ENCODE data around the gene IFT52. TPM values are rescaled to one million over a fixed set of nuclear protein-coding genes. Genes with fewer than 3 reads are reported as not detected.
A peak's percentile ranks its signal among the peaks of the same experiment; 100 is the strongest.

Gene IFT52, protein sequence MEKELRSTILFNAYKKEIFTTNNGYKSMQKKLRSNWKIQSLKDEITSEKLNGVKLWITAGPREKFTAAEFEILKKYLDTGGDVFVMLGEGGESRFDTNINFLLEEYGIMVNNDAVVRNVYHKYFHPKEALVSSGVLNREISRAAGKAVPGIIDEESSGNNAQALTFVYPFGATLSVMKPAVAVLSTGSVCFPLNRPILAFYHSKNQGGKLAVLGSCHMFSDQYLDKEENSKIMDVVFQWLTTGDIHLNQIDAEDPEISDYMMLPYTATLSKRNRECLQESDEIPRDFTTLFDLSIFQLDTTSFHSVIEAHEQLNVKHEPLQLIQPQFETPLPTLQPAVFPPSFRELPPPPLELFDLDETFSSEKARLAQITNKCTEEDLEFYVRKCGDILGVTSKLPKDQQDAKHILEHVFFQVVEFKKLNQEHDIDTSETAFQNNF
- 10 to 100 TPM; 40.0 to 46.2 (median 45.5) TPM for polyA plus RNA-seq

DNA sequence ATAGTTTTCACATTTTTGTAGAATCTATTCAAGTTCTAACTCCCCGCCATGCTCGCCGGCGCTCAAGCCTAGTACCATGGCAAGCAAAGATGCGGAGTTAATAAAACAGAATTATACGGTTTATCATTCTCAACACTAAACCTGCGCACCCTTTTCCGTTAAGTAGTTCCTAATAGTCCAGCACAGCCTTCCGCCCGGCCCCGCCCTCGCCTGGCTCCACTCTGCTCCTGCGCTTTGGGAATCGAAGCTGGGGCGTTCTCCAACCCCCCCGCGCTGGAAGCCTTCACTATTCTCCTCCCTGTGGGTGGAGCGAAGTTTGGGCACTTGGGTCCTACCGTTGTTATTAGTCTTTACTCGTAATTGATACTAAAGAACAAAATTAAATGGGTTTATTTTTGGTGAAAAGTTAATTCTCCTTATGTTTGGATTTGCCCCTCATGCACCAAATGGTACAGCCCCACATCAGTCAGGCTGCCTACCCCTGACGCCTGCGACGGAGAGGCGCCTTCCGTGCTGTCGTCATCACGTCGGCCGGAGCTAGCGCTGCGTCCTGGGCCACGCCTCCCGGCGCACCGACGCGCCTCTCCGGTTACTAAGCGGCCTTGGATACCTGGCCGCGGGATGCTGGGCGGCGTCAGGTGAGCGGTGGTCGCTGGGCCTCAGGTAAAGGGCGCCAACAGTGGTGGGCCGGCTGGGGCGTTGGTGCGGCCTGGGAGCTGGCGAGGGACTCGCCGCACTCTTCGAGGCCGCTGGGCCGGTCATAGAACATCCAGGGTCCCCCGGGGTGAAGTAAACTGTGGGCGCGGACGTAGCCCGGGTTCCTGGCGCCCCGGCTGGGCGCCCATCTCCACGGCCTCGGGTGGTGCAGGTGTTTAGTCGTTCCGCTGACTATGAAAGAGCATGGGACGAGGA is at the start of gene IFT52:
TSS of gene IFT52 (plus strand) at position 546 of the 912 bp plus-strand sequence. CDS start 3,762 bp downstream, outside the sequence.
- Mint-ChIP-seq H3K27ac (peak within 1 kb of the TSS; percentile 90 to 97 (median 96)), H3K27me3 (ENCODE audit: low read depth in 3 of 3) (no peaks in the 10 kb centered on the region), H3K36me3 (peaks cover 0 to 8% (median 4%) of the 10 kb centered on the region in 3 donors), H3K9me3 (no peaks in the 10 kb centered on the region), H3K4me3 (peak within 1 kb of the TSS; percentile 93 to 96 (median 95)), H3K4me1 (peaks cover 22 to 23% of the 10 kb centered on the region in 2 donors)
- DNase-seq = peak; percentile 82 to 85 (median 84)

DNA sequence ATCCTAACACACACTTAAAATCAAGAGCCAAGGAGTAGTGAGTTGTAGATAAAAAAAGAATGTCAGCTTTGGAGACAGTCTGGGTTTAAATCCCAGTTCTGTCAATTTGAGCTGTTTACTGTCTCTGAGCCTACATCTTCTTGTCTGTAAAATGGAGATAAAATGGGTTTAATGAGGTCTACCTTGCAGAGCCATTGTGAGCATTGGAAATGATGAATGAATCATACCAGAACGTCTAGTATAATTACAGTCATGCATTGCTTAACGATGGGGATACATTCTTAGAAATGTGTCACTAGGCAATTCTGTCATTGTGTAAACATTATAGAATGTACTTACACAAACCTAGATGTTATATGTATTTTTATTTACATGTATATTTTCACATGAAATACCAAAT is 49.5 kb upstream of the IFT52 start:
- Mint-ChIP-seq H3K36me3 (no peaks in the 10 kb centered on the region), H3K27me3 (ENCODE audit: low read depth in 3 of 3) (peaks cover 0 to 2% (median 0%) of the 10 kb centered on the region in 3 donors), H3K9me3 (no peaks in the 10 kb centered on the region), H3K27ac (no peak overlapping the region), H3K4me1 (no peaks in the 10 kb centered on the region), H3K4me3 (no peak overlapping the region)
- no peak for DNase-seq

DNA sequence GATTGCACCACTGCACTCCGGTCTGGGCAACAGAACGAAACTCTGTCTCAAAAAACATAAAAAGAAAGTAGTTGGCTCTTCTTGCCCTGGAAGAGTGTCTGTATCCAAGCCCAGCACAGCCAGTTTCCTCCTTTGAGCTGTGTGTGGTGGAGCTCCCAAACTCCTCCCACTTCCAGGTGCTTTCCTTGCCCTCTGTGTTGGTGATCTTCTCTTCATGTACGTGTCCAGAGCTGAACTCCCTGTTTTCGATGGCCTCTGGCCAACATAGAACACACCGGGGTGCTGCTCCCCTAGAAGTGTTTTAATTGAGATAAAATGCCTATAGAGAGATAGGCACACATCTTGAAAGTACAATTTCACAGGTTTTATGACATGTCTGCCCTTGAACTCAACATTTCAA is 48.6 kb upstream of the IFT52 start:
- no peak for DNase-seq
- no peak overlapping the region for H3K27ac Mint-ChIP-seq
- no peaks in the 10 kb centered on the region for H3K9me3 Mint-ChIP-seq
- H3K4me3 Mint-ChIP-seq = no peak overlapping the region
- H3K27me3 Mint-ChIP-seq (ENCODE audit: low read depth in 3 of 3) = peaks cover 0 to 2% (median 0%) of the 10 kb centered on the region in 3 donors
- no peaks in the 10 kb centered on the region for H3K4me1 Mint-ChIP-seq
- peaks cover 0 to 3% (median 0%) of the 10 kb centered on the region in 3 donors for H3K36me3 Mint-ChIP-seq

DNA sequence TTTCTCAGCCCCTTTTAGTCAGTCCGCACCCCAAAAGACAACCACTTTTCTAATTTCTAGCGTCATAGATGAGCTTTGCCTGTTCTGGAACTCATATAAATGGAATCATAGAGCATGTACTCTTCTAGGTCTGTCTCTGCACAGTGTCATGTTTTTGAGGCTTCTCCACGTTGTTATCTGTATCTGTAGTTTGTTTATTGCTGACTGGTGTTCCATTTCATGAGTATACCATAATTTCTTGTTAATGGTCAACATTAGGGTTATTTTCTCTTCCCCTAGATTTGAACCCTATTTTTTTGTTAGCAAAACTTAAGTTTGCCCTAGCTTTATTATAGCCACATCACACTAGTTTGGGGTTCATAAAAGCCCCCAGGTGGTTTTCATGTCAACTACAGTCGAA is 48.1 kb upstream of the IFT52 start:
- Mint-ChIP-seq H3K36me3 (peaks cover 0 to 3% (median 0%) of the 10 kb centered on the region in 3 donors), H3K9me3 (no peaks in the 10 kb centered on the region), H3K4me1 (no peaks in the 10 kb centered on the region), H3K4me3 (no peak overlapping the region), H3K27ac (no peak overlapping the region), H3K27me3 (ENCODE audit: low read depth in 3 of 3) (peaks cover 0 to 2% (median 0%) of the 10 kb centered on the region in 3 donors)
- DNase-seq = no peak

DNA sequence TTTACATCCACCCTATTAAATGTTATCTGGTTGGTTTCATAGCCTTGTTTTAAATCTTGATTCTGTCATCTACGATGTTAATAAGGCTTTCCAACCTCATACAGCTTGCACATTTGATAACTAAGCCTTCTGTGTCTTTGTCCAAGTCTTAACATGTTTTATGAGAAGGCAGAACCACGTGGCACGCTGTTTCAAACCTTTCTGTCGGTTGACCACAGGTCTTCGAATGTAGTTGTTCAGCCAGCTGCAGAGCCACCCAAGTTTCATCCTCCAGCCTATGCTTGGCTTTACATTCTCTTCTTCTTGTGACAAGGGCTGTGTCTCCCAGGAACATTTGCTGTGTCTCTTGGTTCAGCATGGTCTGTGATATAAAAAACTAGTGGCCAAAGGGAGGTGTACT is 47.6 kb upstream of the IFT52 start:
- no peak for DNase-seq
- Mint-ChIP-seq H3K4me1 (no peaks in the 10 kb centered on the region), H3K27me3 (ENCODE audit: low read depth in 3 of 3) (peaks cover 0 to 2% (median 0%) of the 10 kb centered on the region in 3 donors), H3K9me3 (no peaks in the 10 kb centered on the region), H3K27ac (no peak overlapping the region), H3K36me3 (peaks cover 0 to 3% (median 0%) of the 10 kb centered on the region in 3 donors), H3K4me3 (no peak overlapping the region)

DNA sequence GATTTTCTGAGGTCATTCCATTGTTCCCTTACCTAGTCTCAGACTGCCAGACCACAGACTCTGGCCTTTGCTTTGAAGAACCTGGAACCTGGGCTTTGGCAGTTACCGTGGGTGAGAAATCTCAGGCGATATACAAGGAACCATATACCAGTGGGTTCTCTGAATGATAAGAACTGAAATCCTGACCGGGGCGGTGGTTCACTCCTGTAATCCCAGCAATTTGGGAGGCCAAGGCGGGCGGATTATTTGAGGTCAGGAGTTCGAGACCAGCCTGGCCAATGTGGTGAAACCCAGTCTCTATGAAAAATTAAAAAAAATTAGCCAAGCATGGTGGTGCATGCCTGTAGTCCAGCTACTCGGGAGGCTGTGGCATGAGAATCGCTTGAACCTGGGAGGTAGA is 46.2 kb upstream of the IFT52 start:
- Mint-ChIP-seq H3K36me3 (peaks cover 0 to 3% (median 0%) of the 10 kb centered on the region in 3 donors), H3K9me3 (no peaks in the 10 kb centered on the region), H3K27ac (no peak overlapping the region), H3K4me3 (no peak overlapping the region), H3K27me3 (ENCODE audit: low read depth in 3 of 3) (peaks cover 0 to 2% (median 0%) of the 10 kb centered on the region in 3 donors), H3K4me1 (no peaks in the 10 kb centered on the region)
- no peak for DNase-seq

DNA sequence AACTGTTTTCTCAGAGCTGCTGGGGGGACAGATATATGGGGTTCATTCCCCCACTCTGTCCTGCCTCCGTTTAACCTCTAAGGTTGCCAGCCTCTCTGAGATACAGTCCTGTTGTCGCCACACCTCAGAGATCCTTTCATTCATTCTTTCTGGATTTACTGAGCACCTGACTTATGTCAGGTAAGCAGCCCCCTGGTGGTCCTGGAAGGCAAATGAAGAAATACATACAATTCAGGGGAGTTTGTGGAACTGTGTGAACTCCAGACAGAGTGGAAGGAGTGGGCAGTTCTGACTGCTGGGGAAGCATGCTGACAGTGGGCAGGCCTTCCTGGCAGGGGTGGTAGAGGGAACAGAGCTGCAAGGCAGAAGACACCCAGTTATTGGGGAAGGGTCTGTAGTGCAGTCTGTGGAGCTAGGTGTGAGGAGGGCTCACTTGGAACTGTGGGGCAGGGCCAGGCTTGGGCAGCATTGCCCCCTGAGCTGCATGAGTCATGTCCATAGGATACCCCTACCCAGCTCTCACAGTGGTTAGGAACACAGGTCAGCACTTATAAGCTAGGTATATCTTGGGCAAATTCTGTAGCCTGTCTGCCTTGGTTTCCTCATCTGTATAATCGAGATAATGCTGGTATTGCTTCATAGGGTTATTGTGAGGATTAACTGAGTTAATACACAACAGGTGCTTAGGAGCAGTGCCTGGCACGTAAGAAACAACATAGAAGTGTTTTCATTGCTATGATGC is 44.7 kb upstream of the IFT52 start:
- peaks cover 0 to 3% (median 0%) of the 10 kb centered on the region in 3 donors for H3K36me3 Mint-ChIP-seq
- peaks cover 0 to 2% (median 0%) of the 10 kb centered on the region in 3 donors for H3K27me3 Mint-ChIP-seq (ENCODE audit: low read depth in 3 of 3)
- DNase-seq = no peak
- H3K27ac Mint-ChIP-seq = no peak overlapping the region
- H3K9me3 Mint-ChIP-seq = no peaks in the 10 kb centered on the region
- no peak overlapping the region for H3K4me3 Mint-ChIP-seq
- no peaks in the 10 kb centered on the region for H3K4me1 Mint-ChIP-seq

DNA sequence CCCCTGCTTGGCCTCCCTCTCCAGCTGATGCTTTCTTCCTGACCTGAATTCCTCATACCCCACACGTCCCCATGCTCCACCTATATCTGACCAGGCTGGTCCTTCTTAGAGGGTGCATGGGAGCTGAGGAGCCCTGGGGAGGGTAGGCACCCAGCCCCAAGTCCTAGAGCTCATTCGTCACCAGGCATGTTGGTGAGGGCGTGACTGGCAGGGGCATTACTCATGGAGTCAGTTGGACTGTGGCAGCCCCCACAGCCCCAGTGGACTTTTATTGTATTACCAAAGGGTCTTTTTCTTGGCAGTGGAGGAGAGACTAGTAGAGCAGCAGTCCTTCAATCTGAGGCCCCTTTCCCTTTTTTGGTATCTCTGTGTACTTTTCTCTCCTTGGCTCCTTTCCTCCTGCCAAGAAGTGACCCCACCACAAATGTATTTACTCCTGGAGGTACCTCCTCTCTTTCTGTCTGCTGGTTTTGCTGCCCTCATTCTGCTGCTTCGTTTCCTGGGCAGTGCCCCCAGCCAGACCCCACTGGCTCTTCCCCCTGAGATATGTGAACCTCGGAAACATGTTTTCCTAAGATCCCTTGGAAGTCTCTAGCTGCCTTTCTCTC is 42.4 kb upstream of the IFT52 start:
- peaks cover 0 to 3% (median 0%) of the 10 kb centered on the region in 3 donors for H3K36me3 Mint-ChIP-seq
- DNase-seq = no peak
- no peaks in the 10 kb centered on the region for H3K9me3 Mint-ChIP-seq
- no peak overlapping the region for H3K27ac Mint-ChIP-seq
- no peaks in the 10 kb centered on the region for H3K4me1 Mint-ChIP-seq
- H3K4me3 Mint-ChIP-seq = no peak overlapping the region
- H3K27me3 Mint-ChIP-seq (ENCODE audit: low read depth in 3 of 3) = no peaks in the 10 kb centered on the region

DNA sequence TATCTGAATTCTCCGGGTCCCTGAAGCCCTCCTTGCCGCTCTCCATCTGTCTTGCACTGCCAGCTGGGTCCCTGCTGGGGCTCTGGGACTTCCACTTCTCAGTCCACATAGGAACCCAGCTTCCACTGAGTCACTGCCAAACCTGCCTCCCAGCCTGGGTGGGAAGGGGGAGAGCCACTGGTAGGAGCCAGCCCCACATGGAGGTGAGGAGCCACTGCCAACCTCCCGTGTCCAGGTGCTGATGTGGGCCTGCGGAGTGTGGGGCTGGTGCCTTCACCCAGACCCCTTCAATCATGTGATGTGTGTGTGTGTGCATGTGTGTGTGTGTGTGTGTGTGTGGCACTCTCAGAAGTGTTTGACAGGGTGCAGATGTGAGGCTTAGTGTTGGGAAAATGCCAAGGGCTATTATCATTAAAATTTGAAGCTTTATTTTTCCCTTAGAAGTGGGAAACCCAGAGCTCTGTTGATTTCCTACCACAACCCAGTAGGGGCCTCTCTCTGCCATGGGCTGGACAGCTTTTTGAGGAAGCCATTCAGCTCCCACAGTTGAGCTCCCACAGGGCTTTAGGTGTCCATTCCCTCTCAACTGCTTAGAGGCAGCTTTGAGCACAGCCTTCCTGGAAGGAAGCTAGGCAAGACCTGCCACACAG is 41.2 kb upstream of the IFT52 start:
- no peaks in the 10 kb centered on the region for H3K4me1 Mint-ChIP-seq
- H3K36me3 Mint-ChIP-seq = peaks cover 0 to 3% (median 0%) of the 10 kb centered on the region in 3 donors
- H3K27me3 Mint-ChIP-seq (ENCODE audit: low read depth in 3 of 3) = no peaks in the 10 kb centered on the region
- no peak overlapping the region for H3K27ac Mint-ChIP-seq
- no peak for DNase-seq
- H3K4me3 Mint-ChIP-seq = no peak overlapping the region
- no peaks in the 10 kb centered on the region for H3K9me3 Mint-ChIP-seq

DNA sequence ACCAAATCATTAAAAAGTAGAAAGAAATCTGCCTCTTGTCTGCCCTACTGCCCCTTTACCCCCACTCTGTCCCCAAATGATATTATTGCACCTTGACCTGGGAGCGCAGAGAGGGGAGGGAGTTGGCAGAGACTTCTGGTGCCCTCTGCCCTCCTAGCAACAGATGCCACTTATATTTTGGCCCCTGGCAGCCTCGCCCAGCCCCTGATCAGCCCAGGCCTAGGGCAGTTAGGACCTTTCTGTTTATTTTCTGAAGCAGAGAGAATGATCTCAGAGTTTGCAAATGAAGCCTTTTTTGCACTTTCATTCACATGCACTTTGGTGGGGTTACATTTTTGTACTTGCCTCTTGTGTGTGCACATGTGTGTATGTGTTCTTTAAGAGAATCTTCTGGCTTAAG is 40.3 kb upstream of the IFT52 start:
- no peaks in the 10 kb centered on the region for H3K9me3 Mint-ChIP-seq
- no peaks in the 10 kb centered on the region for H3K27me3 Mint-ChIP-seq (ENCODE audit: low read depth in 3 of 3)
- peaks cover 0 to 3% (median 0%) of the 10 kb centered on the region in 3 donors for H3K36me3 Mint-ChIP-seq
- H3K27ac Mint-ChIP-seq = no peak overlapping the region
- no peak overlapping the region for H3K4me3 Mint-ChIP-seq
- H3K4me1 Mint-ChIP-seq = no peaks in the 10 kb centered on the region
- DNase-seq = no peak

DNA sequence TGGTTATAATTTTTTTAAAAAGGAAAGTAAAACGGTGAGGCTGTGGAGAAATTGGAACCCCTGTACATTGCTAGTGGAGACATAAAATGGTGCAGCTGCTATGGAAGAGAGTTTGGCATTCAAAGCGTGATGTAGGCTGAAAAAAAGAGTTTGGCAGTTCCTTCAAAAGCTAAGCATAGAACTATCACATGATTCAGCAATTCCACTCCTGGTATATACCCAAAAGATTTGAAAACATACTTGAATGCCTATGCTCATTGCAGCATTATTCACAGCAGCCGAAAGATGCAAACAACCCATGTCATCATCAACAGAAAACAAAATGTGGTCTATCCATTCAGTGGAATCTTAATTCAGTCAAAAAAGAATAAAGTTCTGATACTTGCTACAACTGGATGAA is 36.4 kb upstream of the IFT52 start:
- no peak for DNase-seq
- Mint-ChIP-seq H3K36me3 (no peaks in the 10 kb centered on the region), H3K4me3 (no peak overlapping the region), H3K27me3 (ENCODE audit: low read depth in 3 of 3) (peaks cover 0 to 3% (median 0%) of the 10 kb centered on the region in 3 donors), H3K9me3 (no peaks in the 10 kb centered on the region), H3K4me1 (no peaks in the 10 kb centered on the region), H3K27ac (no peak overlapping the region)

DNA sequence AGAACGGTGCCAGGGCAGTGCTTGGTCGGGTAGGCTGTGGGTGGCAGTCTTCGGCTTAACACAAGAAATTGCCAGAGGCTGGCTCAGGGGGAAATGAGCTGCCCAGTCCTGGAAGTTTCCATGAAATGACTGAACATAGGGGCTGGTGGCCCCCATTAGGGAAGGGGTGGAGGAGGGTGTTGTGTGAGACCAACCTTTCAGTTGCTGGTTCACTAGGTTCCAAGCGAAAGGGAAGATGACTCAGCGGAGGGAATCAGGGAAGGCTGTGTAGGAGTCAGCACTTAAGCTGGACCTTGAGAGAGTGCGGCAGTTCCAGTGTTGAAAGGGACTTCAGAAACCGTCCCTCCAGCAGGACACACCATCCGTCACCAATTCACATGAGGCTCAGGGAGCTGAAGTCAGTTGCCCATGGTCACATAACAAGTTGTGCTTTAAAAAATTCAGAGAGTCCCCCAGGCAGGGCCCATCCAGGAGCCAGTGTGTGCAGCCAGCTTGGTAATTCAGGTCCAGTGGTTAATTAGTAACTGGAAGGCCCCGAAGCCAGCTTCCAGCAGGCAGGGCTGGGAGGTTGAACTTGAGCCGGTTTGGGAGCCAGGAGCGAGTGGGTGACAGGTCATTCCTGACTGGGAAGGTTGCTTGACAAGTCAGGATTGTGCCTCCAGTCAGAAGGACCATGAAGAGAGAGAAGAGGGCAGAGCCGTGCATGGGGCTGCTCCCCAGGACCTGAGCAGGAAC is 32.2 kb upstream of the IFT52 start, which contains the start of gene SGK2:
TSS of gene SGK2 (plus strand) at position 616 of the 735 bp plus-strand sequence. CDS start 7,469 bp downstream, outside the sequence.
- Mint-ChIP-seq H3K27ac (no peak within 1 kb of the TSS), H3K27me3 (ENCODE audit: low read depth in 3 of 3) (peaks cover 0 to 5% (median 0%) of the 10 kb centered on the region in 3 donors), H3K4me1 (no peaks in the 10 kb centered on the region), H3K4me3 (no peak within 1 kb of the TSS), H3K36me3 (no peaks in the 10 kb centered on the region), H3K9me3 (no peaks in the 10 kb centered on the region)
- DNase-seq = no peak

Measured in immature natural killer cell (primary cell).